IMR-90 (cell line): ENCODE measurements around the gene HIGD1C. TPM values are rescaled to one million over a fixed set of nuclear protein-coding genes. Genes with fewer than 3 reads are reported as not detected.

Source experiments
- ATAC-seq: fragments of 200-7000 bp; cut with Tn5 transposase; 2 replicates; pipeline ENCODE4 v1.9.1; 2020; ENCODE audit warnings: low read depth, mild to moderate bottlenecking, moderate library complexity
- BruUV-seq: library from RNA; stranded (reverse); fragments of 400-500 nt; replicated peaks from 2 replicates; lab custom pipeline; 2021; lab: Mats Ljungman, UMichigan
- CTCF ChIA-PET: fragments of 300-600 bp; formaldehyde crosslinking; extraction: SDS; loops from one replicate; lab custom pipeline; 2021; ENCODE audit warnings: antibody characterized with exemption; lab: Yijun Ruan, JAX
- POLR2A ChIA-PET: fragments of 300-600 bp; sonication (Branson Sonifier 250); formaldehyde crosslinking; loops from one replicate; lab custom pipeline; 2022; ENCODE audit warnings: antibody characterized with exemption; ENCODE audit not compliant: unreplicated experiment; lab: Charles Lee
- DNase-seq: peaks from one replicate; pipeline ENCODE4 v3.0.0; 2013
- H2AFZ ChIP-seq: replicated peaks from 2 replicates; pipeline ENCODE3; 2013; ENCODE audit warnings: low read length, mild to moderate bottlenecking; ENCODE audit not compliant: poor library complexity
- H2AK5ac ChIP-seq: 2 replicates; pipeline ENCODE4 v1.6.1; 2013; ENCODE audit warnings: low read depth, low read length, inconsistent platforms
- H2AK9ac ChIP-seq: replicated peaks from 2 replicates; pipeline ENCODE3; 2013; ENCODE audit warnings: mild to moderate bottlenecking, low read depth, low read length, moderate library complexity; ENCODE audit not compliant: poor library complexity
- H2BK120ac ChIP-seq: 2 replicates; pipeline ENCODE4 v1.6.1; 2013; ENCODE audit warnings: low read depth, low read length, inconsistent platforms
- H2BK15ac ChIP-seq: 3 replicates; pipeline ENCODE4 v1.6.1; 2013; ENCODE audit warnings: low read depth, low read length, inconsistent platforms
- H2BK20ac ChIP-seq: 2 replicates; pipeline ENCODE4 v1.6.1; 2013; ENCODE audit warnings: low read depth, mild to moderate bottlenecking, inconsistent platforms, low read length, moderate library complexity
- H2BK5ac ChIP-seq: 2 replicates; pipeline ENCODE4 v1.6.1; 2013; ENCODE audit warnings: mild to moderate bottlenecking, low read depth, low read length, inconsistent platforms; ENCODE audit not compliant: poor library complexity, severe bottlenecking
- H3K14ac ChIP-seq: replicated peaks from 2 replicates; pipeline ENCODE4 v1.6.1; 2013; ENCODE audit warnings: low read depth, low read length, inconsistent platforms
- H3K18ac ChIP-seq: 2 replicates; pipeline ENCODE4 v1.6.1; 2013; ENCODE audit warnings: low read depth, low read length, control low read depth
- H3K23ac ChIP-seq: 2 replicates; pipeline ENCODE4 v1.6.1; 2013; ENCODE audit warnings: low read depth, low read length, inconsistent platforms
- H3K27ac ChIP-seq: 2 replicates; pipeline ENCODE4 v1.5.1; 2013; ENCODE audit warnings: mild to moderate bottlenecking, control low read depth, low read length; ENCODE audit not compliant: insufficient read depth
- H3K27me3 ChIP-seq: 2 replicates; pipeline ENCODE4 v1.6.1; 2013; ENCODE audit warnings: low read length; ENCODE audit not compliant: control insufficient read depth, insufficient read depth
- H3K36me3 ChIP-seq: 2 replicates; pipeline ENCODE4 v1.6.1; 2013; ENCODE audit warnings: low read length, mixed read lengths; ENCODE audit not compliant: control insufficient read depth, insufficient read depth
- H3K4ac ChIP-seq: 2 replicates; pipeline ENCODE4 v1.6.1; 2013; ENCODE audit warnings: low read depth, low read length, inconsistent platforms
- H3K4me1 ChIP-seq: 2 replicates; pipeline ENCODE4 v1.6.1; 2013; ENCODE audit warnings: low read length, mixed read lengths; ENCODE audit not compliant: control insufficient read depth, insufficient read depth
- H3K4me2 ChIP-seq: 2 replicates; pipeline ENCODE4 v1.6.1; 2013; ENCODE audit warnings: low read depth, mild to moderate bottlenecking, control low read depth, low read length, moderate library complexity
- H3K4me3 ChIP-seq: 2 replicates; pipeline ENCODE4 v1.5.1; 2013; ENCODE audit warnings: low read depth, mild to moderate bottlenecking, control low read depth, low read length, moderate library complexity; ENCODE audit not compliant: insufficient read depth
- H3K56ac ChIP-seq: 2 replicates; pipeline ENCODE4 v1.6.1; 2013; ENCODE audit warnings: low read length, inconsistent platforms; ENCODE audit not compliant: insufficient read depth; ENCODE audit errors: extremely low read depth
- H3K79me1 ChIP-seq, 2 experiments: 2 replicates each; pipeline ENCODE4 v1.6.1; 2013; ENCODE audit warnings: low read length in 2 of 2, inconsistent platforms in 1 of 2, low read depth in 1 of 2
- H3K9ac ChIP-seq: 2 replicates; pipeline ENCODE4 v1.6.1; 2013; ENCODE audit warnings: low read depth, low read length, control low read depth
- H3K9me1 ChIP-seq: 2 replicates; pipeline ENCODE4 v1.6.1; 2013; ENCODE audit warnings: low read length, inconsistent platforms; ENCODE audit not compliant: insufficient read depth
- H3K9me3 ChIP-seq: 2 replicates; pipeline ENCODE4 v1.6.1; 2013; ENCODE audit warnings: low read length; ENCODE audit not compliant: control insufficient read depth, insufficient read depth
- H4K20me1 ChIP-seq: 2 replicates; pipeline ENCODE4 v1.6.1; 2013; ENCODE audit warnings: low read length, inconsistent platforms; ENCODE audit not compliant: insufficient read depth
- H4K5ac ChIP-seq: 2 replicates; pipeline ENCODE4 v1.6.1; 2013; ENCODE audit warnings: mild to moderate bottlenecking, low read depth, low read length, control low read depth
- H4K8ac ChIP-seq, 2 experiments: 2 replicates each; pipeline ENCODE4 v1.6.1; 2013; ENCODE audit warnings: low read depth in 2 of 2, low read length in 2 of 2, control low read depth in 1 of 2, inconsistent platforms in 1 of 2
- H4K91ac ChIP-seq: 2 replicates; pipeline ENCODE4 v1.6.1; 2013; ENCODE audit warnings: low read depth, low read length, inconsistent platforms; ENCODE audit not compliant: insufficient read depth
- BHLHE40 ChIP-seq: fragments of 150-350 bp; IDR thresholded peaks from 2 replicates; pipeline ENCODE4 v1.6.1; 2016; ENCODE audit warnings: mild to moderate bottlenecking, low read depth, low read length
- CEBPB ChIP-seq: IDR thresholded peaks from 2 replicates; pipeline ENCODE4 v1.6.1; 2012; ENCODE audit warnings: low read depth, low read length, improper control_type of control experiment
- CHD1 ChIP-seq: IDR thresholded peaks from 2 replicates; pipeline ENCODE4 v1.6.1; 2012; ENCODE audit warnings: low read depth, low read length, improper control_type of control experiment
- FOS ChIP-seq: fragments of 150-350 bp; IDR thresholded peaks from 2 replicates; pipeline ENCODE4 v1.6.1; 2016; ENCODE audit warnings: low read depth, low read length
- MAFK ChIP-seq: IDR thresholded peaks from 2 replicates; pipeline ENCODE4 v1.6.1; 2012; ENCODE audit warnings: low read depth, low read length, improper control_type of control experiment
- MAZ ChIP-seq: IDR thresholded peaks from 2 replicates; pipeline ENCODE4 v1.6.1; 2012; ENCODE audit warnings: low read depth, mild to moderate bottlenecking, low read length, improper control_type of control experiment, moderate library complexity, borderline replicate concordance
- MXI1 ChIP-seq: IDR thresholded peaks from 2 replicates; pipeline ENCODE4 v1.6.1; 2012; ENCODE audit warnings: low read depth, mild to moderate bottlenecking, low read length, moderate library complexity, borderline replicate concordance
- NFE2L2 ChIP-seq: fragments of 150-350 bp; IDR thresholded peaks from 2 replicates; pipeline ENCODE4 v1.6.1; 2016; ENCODE audit warnings: low read depth, mild to moderate bottlenecking, low read length
- POLR2A ChIP-seq: IDR thresholded peaks from 2 replicates; pipeline ENCODE4 v1.6.1; 2012; ENCODE audit warnings: mild to moderate bottlenecking, low read depth, low read length
- RAD21 ChIP-seq: IDR thresholded peaks from 2 replicates; pipeline ENCODE4 v1.6.1; 2012; ENCODE audit warnings: low read length, improper control_type of control experiment
- RCOR1 ChIP-seq: IDR thresholded peaks from 2 replicates; pipeline ENCODE4 v1.6.1; 2012; ENCODE audit warnings: mild to moderate bottlenecking, low read length, improper control_type of control experiment; ENCODE audit not compliant: insufficient replicate concordance
- RFX5 ChIP-seq: IDR thresholded peaks from 2 replicates; pipeline ENCODE4 v1.8.0; 2012; ENCODE audit warnings: low read depth, mild to moderate bottlenecking, low read length, moderate library complexity
- SMC3 ChIP-seq: fragments of 150-350 bp; IDR thresholded peaks from 2 replicates; pipeline ENCODE4 v1.6.1; 2016; ENCODE audit warnings: low read depth, mild to moderate bottlenecking, antibody characterized with exemption, low read length, moderate library complexity
- WGBS, 2 experiments: methylation state at CpG; one replicate each; pipeline versions ENCODE4 v1.1.5 to v1.1.7; 2013; ENCODE audit warnings: missing lambda C conversion rate in 2 of 2; ENCODE audit not compliant: insufficient read length in 1 of 2; ENCODE audit errors: extremely low coverage in 2 of 2; 5-methylcytosine and 5-hydroxymethylcytosine counted together
- dilution Hi-C: fragments of 300-500 bp; cut with HindIII; formaldehyde crosslinking; loops from one replicate; pipeline ENCODE4 v1.14.3; 2018; ENCODE audit warnings: low sequenced_read_pairs; ENCODE audit not compliant: unreplicated experiment
- in situ Hi-C: fragments of 300-500 bp; cut with MboI; formaldehyde crosslinking; loops from 3 replicates; pipeline ENCODE4 v1.14.3; 2019; ENCODE audit warnings: low sequenced_read_pairs, inconsistent platforms, mixed read lengths
- intact Hi-C: fragments of 100-400 bp; cut with micrococcal nuclease; formaldehyde crosslinking; loops from 2 replicates; pipeline ENCODE4 v1.10.0; 2022
- polyA plus RNA-seq, 3 experiments: library from polyadenylated mRNA; depleted of rRNA; stranded (reverse); fragments of >200 nt; gene quantifications; 2 replicates each; pipeline ENCODE4 v1.2.3, GENCODE V29; 2012; ENCODE audit warnings: low replicate concordance in 1 of 3
- total RNA-seq: library from RNA; depleted of rRNA; stranded (reverse); fragments of >200 nt; gene quantifications from 2 replicates; pipeline ENCODE4 v1.2.3, GENCODE V29; 2012
- TF ChIP-seq, protein P1 (sequence below): fragments of 150-350 bp; IDR thresholded peaks from 2 replicates; pipeline ENCODE4 v1.6.1; 2017; ENCODE audit warnings: mild to moderate bottlenecking, antibody characterized with exemption, low read length, low read depth
- TF ChIP-seq, protein P2 (sequence below): fragments of 150-350 bp; IDR thresholded peaks from 2 replicates; pipeline ENCODE4 v1.6.1; 2016; ENCODE audit warnings: low read depth, mild to moderate bottlenecking, low read length, moderate library complexity, borderline replicate concordance
- TF ChIP-seq, protein P3 (sequence below): conservative IDR thresholded peaks from 2 replicates; pipeline ENCODE4 v1.5.1; 2012; ENCODE audit warnings: mild to moderate bottlenecking, low read depth, low read length, improper control_type of control experiment

The HIGD1C gene
- total and polyA plus RNA-seq, 2 of the 4 experiments (the other 2 are of a cell fraction): not detected

DNA sequence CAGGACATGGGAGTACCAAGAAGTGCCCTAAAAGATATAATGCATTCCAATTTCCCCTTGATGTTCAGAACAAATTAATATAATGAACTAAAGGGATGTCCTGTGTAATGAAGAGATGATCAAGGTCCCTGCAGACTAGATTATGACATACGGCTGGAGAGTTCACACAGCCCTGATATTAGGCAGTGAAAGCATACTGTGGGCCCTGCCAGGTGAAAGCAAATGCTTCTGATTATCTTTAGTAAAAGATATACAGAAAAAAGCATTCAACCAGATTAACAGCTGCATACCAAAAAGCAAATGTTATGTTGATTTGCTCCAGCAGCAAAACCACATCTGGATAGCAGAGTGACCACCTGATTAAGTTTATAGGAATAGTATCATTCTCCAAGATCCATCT is 12.1 kb downstream of the HIGD1C start:
- no peak for DNase-seq
- H3K23ac ChIP-seq: no peak overlapping the region
- POLR2A ChIA-PET: no interaction called here
- no peak overlapping the region for H3K18ac ChIP-seq
- H4K91ac ChIP-seq: no peak overlapping the region
- H3K27me3 ChIP-seq: no peaks in the 10 kb centered on the region
- H3K14ac ChIP-seq: no peak overlapping the region
- CTCF ChIA-PET: no interaction called here
- no peaks in the 10 kb centered on the region for H3K79me1 ChIP-seq
- peaks cover 5% of the 10 kb centered on the region for H3K36me3 ChIP-seq
- WGBS, 2 experiments: no CpG with 5 or more reads among the region's 1 CpG
- H2BK20ac ChIP-seq: no peak overlapping the region
- no peak overlapping the region for H2AFZ ChIP-seq
- H3K4me2 ChIP-seq: no peak overlapping the region
- H3K4ac ChIP-seq: no peak overlapping the region
- no peak overlapping the region for H3K4me3 ChIP-seq
- no peak overlapping the region for H2BK15ac ChIP-seq
- no peak overlapping the region for H3K9ac ChIP-seq
- dilution Hi-C loops (no loop called here), intact Hi-C loops (no loop called here), in situ Hi-C loops (no loop called here)
- TF ChIP-seq NFE2L2: no peak
- TF ChIP-seq SMC3: no peak
- TF ChIP-seq MAZ: no peak
- no peak for TF ChIP-seq RCOR1
- TF ChIP-seq RFX5: no peak
- no peak for TF ChIP-seq CEBPB
- TF ChIP-seq, protein P1, sequence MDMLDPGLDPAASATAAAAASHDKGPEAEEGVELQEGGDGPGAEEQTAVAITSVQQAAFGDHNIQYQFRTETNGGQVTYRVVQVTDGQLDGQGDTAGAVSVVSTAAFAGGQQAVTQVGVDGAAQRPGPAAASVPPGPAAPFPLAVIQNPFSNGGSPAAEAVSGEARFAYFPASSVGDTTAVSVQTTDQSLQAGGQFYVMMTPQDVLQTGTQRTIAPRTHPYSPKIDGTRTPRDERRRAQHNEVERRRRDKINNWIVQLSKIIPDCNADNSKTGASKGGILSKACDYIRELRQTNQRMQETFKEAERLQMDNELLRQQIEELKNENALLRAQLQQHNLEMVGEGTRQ: no peak
- no peak for TF ChIP-seq POLR2A
- TF ChIP-seq MAFK: no peak
- no peak for TF ChIP-seq FOS
- TF ChIP-seq, protein P2, sequence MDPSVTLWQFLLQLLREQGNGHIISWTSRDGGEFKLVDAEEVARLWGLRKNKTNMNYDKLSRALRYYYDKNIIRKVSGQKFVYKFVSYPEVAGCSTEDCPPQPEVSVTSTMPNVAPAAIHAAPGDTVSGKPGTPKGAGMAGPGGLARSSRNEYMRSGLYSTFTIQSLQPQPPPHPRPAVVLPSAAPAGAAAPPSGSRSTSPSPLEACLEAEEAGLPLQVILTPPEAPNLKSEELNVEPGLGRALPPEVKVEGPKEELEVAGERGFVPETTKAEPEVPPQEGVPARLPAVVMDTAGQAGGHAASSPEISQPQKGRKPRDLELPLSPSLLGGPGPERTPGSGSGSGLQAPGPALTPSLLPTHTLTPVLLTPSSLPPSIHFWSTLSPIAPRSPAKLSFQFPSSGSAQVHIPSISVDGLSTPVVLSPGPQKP: no peak
- no peak for TF ChIP-seq BHLHE40
- TF ChIP-seq, protein P3, sequence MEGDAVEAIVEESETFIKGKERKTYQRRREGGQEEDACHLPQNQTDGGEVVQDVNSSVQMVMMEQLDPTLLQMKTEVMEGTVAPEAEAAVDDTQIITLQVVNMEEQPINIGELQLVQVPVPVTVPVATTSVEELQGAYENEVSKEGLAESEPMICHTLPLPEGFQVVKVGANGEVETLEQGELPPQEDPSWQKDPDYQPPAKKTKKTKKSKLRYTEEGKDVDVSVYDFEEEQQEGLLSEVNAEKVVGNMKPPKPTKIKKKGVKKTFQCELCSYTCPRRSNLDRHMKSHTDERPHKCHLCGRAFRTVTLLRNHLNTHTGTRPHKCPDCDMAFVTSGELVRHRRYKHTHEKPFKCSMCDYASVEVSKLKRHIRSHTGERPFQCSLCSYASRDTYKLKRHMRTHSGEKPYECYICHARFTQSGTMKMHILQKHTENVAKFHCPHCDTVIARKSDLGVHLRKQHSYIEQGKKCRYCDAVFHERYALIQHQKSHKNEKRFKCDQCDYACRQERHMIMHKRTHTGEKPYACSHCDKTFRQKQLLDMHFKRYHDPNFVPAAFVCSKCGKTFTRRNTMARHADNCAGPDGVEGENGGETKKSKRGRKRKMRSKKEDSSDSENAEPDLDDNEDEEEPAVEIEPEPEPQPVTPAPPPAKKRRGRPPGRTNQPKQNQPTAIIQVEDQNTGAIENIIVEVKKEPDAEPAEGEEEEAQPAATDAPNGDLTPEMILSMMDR: no peak
- no peak for TF ChIP-seq CHD1
- no peak for TF ChIP-seq MXI1
- TF ChIP-seq RAD21: no peak
- H4K5ac ChIP-seq: no peak overlapping the region
- H4K8ac ChIP-seq: no peak overlapping the region
- H2AK5ac ChIP-seq: no peak overlapping the region
- no peaks in the 10 kb centered on the region for H4K20me1 ChIP-seq
- peaks cover 5% of the 10 kb centered on the region; the same call in 1 of the 2 replicates for H3K4me1 ChIP-seq
- no peak overlapping the region for H2AK9ac ChIP-seq
- H3K56ac ChIP-seq: no peak overlapping the region
- H2BK5ac ChIP-seq: no peak overlapping the region
- peaks cover 9% of the 10 kb centered on the region for H3K9me1 ChIP-seq
- H3K27ac ChIP-seq: no peak overlapping the region
- no peak for ATAC-seq
- no peak overlapping the region for H2BK120ac ChIP-seq
- BruUV-seq: no TSS peak
- no peaks in the 10 kb centered on the region for H3K9me3 ChIP-seq
